GM08714 (cell line): ENCODE results near the gene PDLIM1.

ENCODE experiments used
- H3K4me3 ChIP-seq: fragments of 200-500 bp; sonication (Bioruptor generic); 2 replicates; pipeline ENCODE4 v1.5.1; 2014; ENCODE audit warnings: mild to moderate bottlenecking, low read length, inconsistent platforms
- ZNF274 ChIP-seq: IDR thresholded peaks from 2 replicates; pipeline ENCODE4 v1.6.1; 2012; ENCODE audit warnings: mild to moderate bottlenecking, low read depth, low read length

PDLIM1 gene

GRCh38 chr10:95260397-95260881 is 30.4 kb downstream of the PDLIM1 start:
- no peak for TF ChIP-seq ZNF274
- H3K4me3 ChIP-seq: no peak overlapping the region

DNA sequence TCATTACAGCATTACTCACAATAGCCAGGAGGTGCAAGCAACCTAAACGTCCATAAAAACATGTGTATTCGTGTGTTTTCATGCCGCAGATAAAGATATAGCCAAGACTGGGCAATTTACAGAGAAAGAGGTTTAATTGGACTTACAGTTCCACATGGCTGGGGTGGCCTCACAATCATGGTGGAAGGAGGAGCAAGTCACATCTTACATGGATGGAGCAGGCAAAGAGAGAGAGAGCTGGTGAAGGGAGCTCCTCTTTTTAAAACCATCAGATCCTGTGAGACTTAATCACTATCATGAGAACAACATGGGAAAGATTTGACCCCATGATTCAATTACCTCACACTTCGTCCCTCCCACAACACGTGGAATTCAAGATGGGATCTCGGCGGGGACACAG is 33.0 kb downstream of the PDLIM1 start:
- no peak overlapping the region for H3K4me3 ChIP-seq
- TF ChIP-seq ZNF274: no peak

- no peak for TF ChIP-seq ZNF274
Measured at GRCh38 chr10:95256268-95256667, 34.5 kb downstream of the PDLIM1 start.

GRCh38 chr10:95254629-95255028 is 36.2 kb downstream of the PDLIM1 start:
- H3K4me3 ChIP-seq: no peak overlapping the region
- TF ChIP-seq ZNF274: no peak

More at GRCh38 chr10:95256268-95256667, 34.5 kb downstream of the PDLIM1 start:
- H3K4me3 ChIP-seq: no peak overlapping the region

DNA sequence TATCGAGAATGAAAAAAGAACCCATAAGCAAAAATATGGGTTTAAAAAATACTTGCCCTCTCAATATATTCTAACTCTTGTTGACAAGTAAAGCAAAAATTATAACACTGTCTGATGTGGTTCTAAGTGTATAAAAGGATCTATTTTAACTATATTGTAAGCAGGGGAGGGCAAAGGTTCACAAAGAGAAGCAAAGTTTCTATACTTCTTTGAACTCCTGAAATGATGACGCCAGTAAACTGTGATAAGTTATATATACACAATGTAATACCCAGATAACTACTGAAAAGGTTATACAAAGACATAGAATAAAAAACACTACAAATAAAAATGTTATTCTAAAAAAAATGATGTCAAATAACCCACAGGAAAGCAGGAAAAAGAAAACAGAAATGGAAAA is 37.1 kb downstream of the PDLIM1 start:
- H3K4me3 ChIP-seq: no peak overlapping the region
- TF ChIP-seq ZNF274: no peak

DNA sequence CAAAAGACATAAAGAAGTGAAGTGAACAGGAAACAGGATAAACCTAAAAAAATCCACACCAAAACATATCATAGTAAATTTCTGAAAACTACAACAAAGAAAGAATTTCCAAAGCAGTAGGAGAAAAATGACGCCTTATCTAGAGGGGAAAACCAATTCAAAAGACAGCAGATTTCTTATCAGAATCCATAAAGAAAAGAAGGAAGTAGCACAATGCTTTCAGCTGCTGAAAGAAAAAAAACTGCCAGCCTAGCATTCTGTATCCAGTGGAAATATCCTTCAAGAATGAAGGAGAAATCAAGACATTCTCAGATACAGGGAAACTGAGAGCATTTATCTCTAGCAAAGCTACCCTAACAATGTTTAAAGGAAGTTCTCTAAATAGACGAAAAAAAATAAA is 37.8 kb downstream of the PDLIM1 start:
- no peak overlapping the region for H3K4me3 ChIP-seq
- TF ChIP-seq ZNF274: no peak

DNA sequence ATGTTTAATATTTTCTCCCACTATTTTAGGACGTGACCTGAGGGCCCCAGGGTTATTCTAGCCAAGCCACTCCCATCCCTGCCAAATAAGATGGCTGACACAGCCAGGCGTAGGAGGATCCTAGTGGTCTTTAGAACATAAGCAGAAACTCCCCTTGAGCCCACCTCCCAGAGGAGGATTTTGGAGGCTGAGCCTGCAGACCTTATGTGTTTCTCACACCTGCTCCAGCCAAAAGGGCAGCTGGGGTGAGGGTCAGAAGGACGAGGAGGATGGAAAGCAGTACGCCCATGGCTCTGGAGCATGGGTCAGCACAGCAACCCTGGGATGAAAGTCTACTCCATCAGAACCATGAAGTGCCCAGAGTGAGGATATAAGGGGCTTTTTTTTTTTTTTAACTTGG is 39.9 kb downstream of the PDLIM1 start:
- H3K4me3 ChIP-seq: no peak overlapping the region
- TF ChIP-seq ZNF274: no peak

- TF ChIP-seq ZNF274: no peak
- no peak overlapping the region for H3K4me3 ChIP-seq
Measured at GRCh38 chr10:95249467-95249866, 41.3 kb downstream of the PDLIM1 start.

GRCh38 chr10:95248989-95249388 is 41.8 kb downstream of the PDLIM1 start:
- no peak for TF ChIP-seq ZNF274
- no peak overlapping the region for H3K4me3 ChIP-seq

DNA sequence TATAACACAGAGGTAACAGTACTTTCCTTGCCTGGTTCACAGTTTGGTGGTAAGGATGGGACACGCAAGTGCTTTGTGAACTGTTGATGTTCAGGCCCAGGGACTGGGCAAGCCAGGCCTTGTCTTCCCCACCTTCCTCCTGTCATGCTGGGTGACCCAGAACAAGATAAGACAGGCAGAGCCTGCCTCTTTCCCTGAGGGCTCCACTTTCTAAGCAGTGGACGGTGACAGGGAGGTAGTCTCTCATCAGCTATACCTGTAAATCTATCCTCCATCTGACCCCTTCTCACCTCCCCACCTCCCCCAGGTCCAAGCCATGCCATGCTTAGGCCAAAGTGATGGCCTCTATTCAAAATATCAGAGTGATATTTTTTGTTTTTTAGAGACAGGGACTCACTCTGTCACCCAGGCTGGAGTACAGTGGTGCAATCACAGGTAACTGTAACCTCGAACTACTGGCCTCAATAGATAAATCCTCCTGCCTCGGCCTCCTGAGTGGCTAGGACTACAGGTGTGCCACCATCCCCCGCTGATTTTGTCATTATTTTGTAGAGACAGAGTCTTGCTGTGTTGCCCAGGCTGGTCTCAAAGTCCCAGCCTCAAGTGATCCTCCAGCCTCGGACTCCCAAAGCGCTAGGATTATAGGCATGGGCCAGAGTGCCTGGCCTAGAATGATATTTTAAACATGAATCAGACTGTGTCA is 42.8 kb downstream of the PDLIM1 start:
- H3K4me3 ChIP-seq: no peak overlapping the region
- no peak for TF ChIP-seq ZNF274

DNA sequence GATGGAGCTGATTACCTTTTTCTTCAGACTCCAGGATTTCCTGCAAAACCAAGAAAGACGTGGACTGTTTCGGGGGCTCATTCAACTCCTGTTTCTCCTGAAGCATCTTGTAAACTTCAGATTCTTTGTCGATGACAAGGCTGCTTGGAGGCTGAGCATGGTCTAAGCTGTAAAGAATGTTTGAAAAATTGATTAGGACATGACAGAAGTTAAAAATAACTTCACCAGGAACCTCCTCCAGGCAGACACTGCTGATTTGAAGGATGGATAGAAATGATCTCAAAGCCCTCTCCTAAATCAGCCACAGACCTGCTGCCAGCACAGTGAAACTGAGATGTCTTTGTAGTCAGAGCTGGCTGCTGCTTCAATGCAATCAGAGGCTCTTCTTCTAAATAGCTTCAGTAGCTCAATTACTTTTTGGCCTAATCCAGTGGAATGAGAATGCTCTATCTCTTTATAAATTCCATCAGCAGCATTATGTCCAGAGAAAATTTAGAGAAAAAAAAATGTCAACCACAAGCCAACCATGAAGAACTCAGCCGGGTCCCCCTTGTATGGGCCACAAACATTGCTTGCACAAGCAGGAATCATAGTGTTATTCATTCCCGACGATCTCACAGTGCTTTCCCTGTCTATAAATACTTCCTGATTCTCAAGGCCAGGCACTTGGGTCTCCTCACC is 43.5 kb downstream of the PDLIM1 start:
- no peak overlapping the region for H3K4me3 ChIP-seq
- no peak for TF ChIP-seq ZNF274

- TF ChIP-seq ZNF274: no peak
- no peak overlapping the region for H3K4me3 ChIP-seq
Measured at GRCh38 chr10:95246582-95247051, 44.2 kb downstream of the PDLIM1 start.

- H3K4me3 ChIP-seq: no peak overlapping the region; the same call in 1 of the 2 replicates
- TF ChIP-seq ZNF274: no peak
Measured at GRCh38 chr10:95245425-95246055, 45.3 kb downstream of the PDLIM1 start.

- no peak for TF ChIP-seq ZNF274
- H3K4me3 ChIP-seq: no peak overlapping the region
Measured at GRCh38 chr10:95244152-95244551, 46.7 kb downstream of the PDLIM1 start.

- no peak for TF ChIP-seq ZNF274
- no peak overlapping the region for H3K4me3 ChIP-seq
Measured at GRCh38 chr10:95243318-95243617, 47.5 kb downstream of the PDLIM1 start.
